OCI-LY3 (cell line): ENCODE measurements around the gene SCAMP3.

Experiments
- H2AFZ ChIP-seq: fragments of 200-600, 300-600 bp; shearing (Covaris generic); 2 replicates; pipeline ENCODE4 v1.6.0; 2014; ENCODE audit warnings: antibody characterized with exemption, low read depth, low read length
- H3K27ac ChIP-seq: fragments of 200-600, 300-600 bp; sonication (generic); 2 replicates; pipeline ENCODE4 v1.5.1; 2014; ENCODE audit warnings: mild to moderate bottlenecking, low read length, moderate library complexity, mixed read lengths
- H3K27me3 ChIP-seq: fragments of 200-600, 300-600 bp; sonication (generic); 2 replicates; pipeline ENCODE4 v1.6.1; 2014; ENCODE audit warnings: low read depth, low read length, mixed read lengths
- H3K36me3 ChIP-seq: fragments of 200-600, 300-600 bp; sonication (generic); replicated peaks from 2 replicates; pipeline ENCODE3; 2014; ENCODE audit warnings: low read depth, low read length, mixed read lengths
- H3K4me1 ChIP-seq: fragments of 300-600, 200-600 bp; sonication (generic); 2 replicates; pipeline ENCODE4 v1.6.1; 2014; ENCODE audit warnings: low read length, mixed read lengths
- H3K4me2 ChIP-seq: fragments of 200-600, 300-600 bp; sonication (generic); 2 replicates; pipeline ENCODE4 v1.6.1; 2014; ENCODE audit warnings: low read length, mixed read lengths
- H3K4me3 ChIP-seq: fragments of 300-600, 200-600 bp; sonication (generic); 2 replicates; pipeline ENCODE4 v1.5.1; 2014; ENCODE audit warnings: antibody characterized with exemption, mild to moderate bottlenecking, low read length, moderate library complexity
- H3K79me2 ChIP-seq: fragments of 300-600, 200-600 bp; shearing (Covaris generic); 2 replicates; pipeline ENCODE4 v1.6.1; 2014; ENCODE audit warnings: mild to moderate bottlenecking, low read length, mixed read lengths
- H3K9ac ChIP-seq: fragments of 300-600, 200-600 bp; shearing (Covaris generic); 2 replicates; pipeline ENCODE4 v1.6.0; 2014; ENCODE audit warnings: mild to moderate bottlenecking, low read length, moderate library complexity
- H3K9me3 ChIP-seq: fragments of 200-600, 300-600 bp; shearing (Covaris generic); 2 replicates; pipeline ENCODE4 v1.6.1; 2014; ENCODE audit warnings: low read length, mixed read lengths; ENCODE audit not compliant: insufficient read depth
- H4K20me1 ChIP-seq: fragments of 200-600, 300-600 bp; sonication (generic); 2 replicates; pipeline ENCODE4 v1.6.1; 2016; ENCODE audit warnings: low read length, mixed read lengths; ENCODE audit not compliant: insufficient read depth
- CTCF ChIP-seq: fragments of 200-600, 300-600 bp; sonication (generic); IDR thresholded peaks from 2 replicates; pipeline ENCODE4 v1.5.1; 2014; ENCODE audit warnings: antibody characterized with exemption, low read length, low read depth
- EZH2phosphoT487 ChIP-seq: fragments of 200-600 bp; shearing (Covaris generic); IDR thresholded peaks from 2 replicates; pipeline ENCODE4 v1.6.1; 2018; ENCODE audit warnings: antibody characterized with exemption, mixed run types, low read depth

Gene SCAMP3

GRCh38 chr1:155206891-155207805 is 55.0 kb downstream of the SCAMP3 start:
- peak; percentile 96 for TF ChIP-seq CTCF
- no peak for TF ChIP-seq EZH2phosphoT487

More at GRCh38 chr1:155206891-155207805, 55.0 kb downstream of the SCAMP3 start:
- Histone ChIP-seq H3K79me2 (peaks cover 6% of the 10 kb centered on the region), H3K27ac (no peak overlapping the region), H4K20me1 (no peaks in the 10 kb centered on the region), H3K9ac (peak overlapping the region; percentile 91), H3K9me3 (no peaks in the 10 kb centered on the region), H3K4me1 (peaks cover 23% of the 10 kb centered on the region), H3K4me2 (peak overlapping the region; percentile 98), H2AFZ (no peak overlapping the region), H3K36me3 (no peaks in the 10 kb centered on the region), H3K27me3 (no peaks in the 10 kb centered on the region), H3K4me3 (peak overlapping the region; percentile 88)
